SKM-1 treated with dmso at 0.1 percent for 144 hours (cell line): ENCODE data around the gene VRK3.

ENCODE experiments used
- DNase-seq: peaks from one replicate; lab custom pipeline; 2025; ENCODE audit not compliant: unreplicated experiment; lab: John Stamatoyannopoulos, UW

Gene VRK3

DNA sequence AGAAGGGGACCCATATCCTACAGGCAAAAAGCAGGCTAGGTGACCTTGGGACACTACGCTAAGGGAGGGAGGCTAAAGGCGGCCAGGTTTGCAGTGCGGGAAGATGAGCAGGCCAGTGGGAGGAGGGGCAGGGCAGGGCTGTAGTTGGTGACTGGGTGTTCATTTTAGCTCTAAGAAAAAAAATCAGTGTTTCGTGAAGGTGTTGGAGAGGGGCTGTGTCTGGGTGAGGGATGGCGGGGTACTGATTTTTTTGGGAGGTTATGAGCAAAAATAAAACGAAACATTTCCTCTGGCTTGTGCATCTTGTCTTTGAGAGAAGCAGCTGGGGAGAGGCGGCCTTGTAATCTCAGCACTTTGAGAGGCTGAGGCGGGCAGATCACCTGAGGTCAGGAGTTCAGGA, 91.5 kb downstream of the VRK3 start:
- no peak for DNase-seq

DNA sequence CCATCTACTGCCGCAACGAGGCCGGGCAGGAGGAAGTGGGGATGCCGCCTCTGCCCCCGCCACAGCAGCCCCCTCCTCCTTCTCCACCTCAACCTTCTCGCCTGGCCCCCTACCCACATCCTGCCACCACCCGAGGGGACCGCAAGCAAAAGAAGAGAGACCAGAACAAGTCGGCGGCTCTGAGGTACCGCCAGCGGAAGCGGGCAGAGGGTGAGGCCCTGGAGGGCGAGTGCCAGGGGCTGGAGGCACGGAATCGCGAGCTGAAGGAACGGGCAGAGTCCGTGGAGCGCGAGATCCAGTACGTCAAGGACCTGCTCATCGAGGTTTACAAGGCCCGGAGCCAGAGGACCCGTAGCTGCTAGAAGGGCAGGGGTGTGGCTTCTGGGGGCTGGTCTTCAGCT, 92.4 kb downstream of the VRK3 start:
- DNase-seq, result no peak

DNA sequence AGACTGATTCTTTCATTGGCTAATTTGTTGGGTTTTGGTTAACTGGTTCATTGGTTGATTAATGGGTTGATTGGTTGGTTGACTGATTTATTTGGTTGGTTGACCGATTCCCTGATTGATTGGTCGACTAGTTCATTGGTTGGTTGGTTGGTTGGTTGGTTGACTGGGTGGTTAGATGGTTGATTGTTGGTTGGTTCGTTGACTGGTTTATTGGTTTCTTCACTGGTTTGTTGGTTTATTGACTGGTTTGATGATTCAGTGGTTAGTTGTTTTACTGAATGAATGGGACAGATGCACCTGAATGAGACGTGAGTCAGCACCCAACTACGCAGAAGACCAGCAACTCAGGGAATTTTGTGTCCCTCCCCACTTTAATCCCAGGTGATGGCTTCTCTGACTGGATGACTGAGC, 93.1 kb downstream of the VRK3 start:
- DNase-seq, result no peak

DNA sequence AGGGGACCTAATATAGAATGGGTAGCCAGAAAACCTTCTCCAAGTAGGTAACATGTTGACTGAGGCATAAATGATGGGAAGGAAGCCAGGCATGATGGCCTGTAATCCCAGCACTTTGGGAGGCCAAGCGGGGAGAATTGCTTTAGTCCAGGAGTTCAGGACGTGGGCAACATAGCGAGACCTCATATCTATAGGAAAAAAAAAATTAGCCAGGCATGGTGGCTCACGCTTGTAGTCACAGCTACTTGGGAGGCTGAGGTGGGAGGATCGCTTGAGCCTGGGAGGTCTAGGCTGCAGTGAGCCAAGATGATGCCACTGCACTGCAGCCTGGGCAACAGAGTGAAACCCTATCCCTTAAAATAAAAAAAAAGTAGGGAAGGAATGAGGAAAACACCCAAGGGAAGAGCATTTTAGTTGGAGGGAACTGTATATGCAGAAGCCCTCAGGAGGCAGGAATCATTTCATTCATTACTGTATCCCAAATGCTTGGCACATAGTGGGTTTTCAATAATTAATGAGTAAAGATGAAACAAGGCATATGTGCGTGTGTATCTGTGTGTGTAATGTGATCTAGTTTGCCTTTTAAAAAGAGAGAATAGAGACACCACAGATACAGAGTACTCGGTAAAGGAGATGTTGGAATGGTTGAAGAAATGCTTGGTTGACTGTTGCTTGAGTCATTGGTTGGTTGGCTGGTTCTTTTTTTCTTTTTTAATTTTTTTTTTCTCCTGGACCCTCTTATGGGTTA, 93.7 kb downstream of the VRK3 start:
- no peak for DNase-seq

DNA sequence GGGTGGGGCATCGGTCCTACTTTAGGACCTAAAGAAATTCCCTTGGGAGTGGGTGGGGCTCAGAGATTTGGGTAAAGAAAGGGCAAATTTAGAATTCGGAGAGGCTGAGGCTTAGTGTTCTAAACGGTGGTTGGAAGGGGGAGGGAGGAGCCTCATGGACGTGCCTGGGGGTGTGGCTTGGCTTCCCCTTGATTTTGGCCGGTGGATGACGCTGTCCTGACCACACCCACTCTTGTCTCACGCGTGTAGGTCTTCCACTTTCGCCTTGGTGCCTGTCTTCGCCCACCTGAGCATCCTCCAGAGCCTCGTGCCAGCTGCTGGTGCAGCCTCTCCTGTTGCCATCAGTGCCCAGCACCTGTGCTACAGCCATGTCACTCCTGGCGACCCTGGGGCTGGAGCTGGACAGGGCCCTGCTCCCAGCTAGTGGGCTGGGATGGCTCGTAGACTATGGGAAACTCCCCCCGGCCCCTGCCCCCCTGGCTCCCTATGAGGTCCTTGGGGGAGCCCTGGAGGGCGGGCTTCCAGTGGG, 94.6 kb downstream of the VRK3 start:
- no peak for DNase-seq

DNA sequence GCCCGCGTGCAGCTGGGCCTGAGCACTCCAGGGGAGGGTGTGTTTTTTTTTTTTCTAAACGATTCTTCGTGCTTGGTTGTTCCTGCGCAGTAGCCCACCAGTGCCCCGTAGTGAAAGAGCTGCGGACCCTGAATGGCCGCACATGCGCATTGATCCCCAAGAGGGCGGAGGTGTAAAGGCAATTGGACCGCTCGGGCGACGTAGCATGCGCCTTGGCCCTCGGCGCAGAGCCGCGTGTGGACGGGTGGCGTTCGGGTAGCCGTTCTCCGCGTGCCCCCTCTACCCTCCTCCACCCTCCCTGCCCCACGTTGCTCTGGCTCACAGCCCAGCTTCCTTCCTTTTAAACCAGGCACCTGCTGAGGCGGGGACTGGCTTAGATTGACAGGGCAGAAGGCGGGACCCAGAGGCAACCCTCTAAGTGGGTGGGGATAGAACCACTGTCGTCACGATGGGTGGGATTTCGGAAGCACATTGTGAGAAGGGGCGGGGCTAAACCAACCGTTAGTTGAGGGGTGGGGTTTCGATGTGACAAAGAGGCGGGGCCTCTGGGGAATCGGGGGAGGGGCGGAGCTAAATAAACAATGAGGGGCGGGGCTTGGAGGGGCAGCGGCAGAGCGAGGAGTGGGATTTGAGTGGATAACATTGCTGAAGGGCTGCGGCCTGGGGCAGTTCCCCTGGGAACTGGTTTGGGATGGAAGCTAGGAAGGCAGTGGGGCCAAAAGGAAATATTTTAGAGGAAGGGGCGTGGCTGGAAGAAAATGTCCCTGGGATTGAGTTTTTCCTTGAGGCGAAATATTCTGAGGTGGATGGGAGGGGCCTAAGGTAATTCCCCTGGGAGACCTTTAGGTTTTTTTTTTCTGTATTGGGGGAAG, 95.3 kb downstream of the VRK3 start:
- peak; percentile 74 for DNase-seq

DNA sequence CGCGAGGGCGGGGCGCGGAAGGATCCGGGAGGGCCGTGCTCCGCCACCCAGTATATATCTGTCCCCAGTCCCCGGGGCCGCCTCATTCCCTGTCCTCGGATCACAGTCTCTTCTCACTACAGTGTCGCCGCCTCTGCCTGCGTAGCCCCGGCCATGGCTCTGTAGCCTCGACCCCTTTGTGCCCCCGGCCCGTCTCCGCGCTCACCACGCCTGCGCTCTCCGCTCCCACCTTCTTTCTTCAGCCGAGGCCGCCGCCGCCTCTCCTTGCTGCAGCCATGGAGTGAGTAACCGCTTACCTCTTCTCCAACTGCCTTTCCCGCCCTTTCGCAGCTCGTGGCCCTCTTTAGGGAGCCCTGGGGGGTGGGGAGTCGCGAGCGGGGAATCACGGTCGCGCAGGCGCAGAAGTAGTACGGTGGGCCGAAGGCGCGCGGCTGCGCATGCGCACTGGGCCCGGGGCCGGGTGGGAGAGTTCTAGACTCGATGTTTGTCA, 96.0 kb downstream of the VRK3 start, which contains the start of the genes ATF5 and NUP62:
Gene ATF5, plus strand, starts transcription at position 85 of the 490 bp plus-strand sequence. CDS start 1,646 bp downstream, outside the sequence.
Gene NUP62, minus strand, starts transcription at position 384 of the 490 bp plus-strand sequence. CDS start 19,697 bp downstream, outside the sequence.
- DNase-seq, result peak; percentile 63

DNA sequence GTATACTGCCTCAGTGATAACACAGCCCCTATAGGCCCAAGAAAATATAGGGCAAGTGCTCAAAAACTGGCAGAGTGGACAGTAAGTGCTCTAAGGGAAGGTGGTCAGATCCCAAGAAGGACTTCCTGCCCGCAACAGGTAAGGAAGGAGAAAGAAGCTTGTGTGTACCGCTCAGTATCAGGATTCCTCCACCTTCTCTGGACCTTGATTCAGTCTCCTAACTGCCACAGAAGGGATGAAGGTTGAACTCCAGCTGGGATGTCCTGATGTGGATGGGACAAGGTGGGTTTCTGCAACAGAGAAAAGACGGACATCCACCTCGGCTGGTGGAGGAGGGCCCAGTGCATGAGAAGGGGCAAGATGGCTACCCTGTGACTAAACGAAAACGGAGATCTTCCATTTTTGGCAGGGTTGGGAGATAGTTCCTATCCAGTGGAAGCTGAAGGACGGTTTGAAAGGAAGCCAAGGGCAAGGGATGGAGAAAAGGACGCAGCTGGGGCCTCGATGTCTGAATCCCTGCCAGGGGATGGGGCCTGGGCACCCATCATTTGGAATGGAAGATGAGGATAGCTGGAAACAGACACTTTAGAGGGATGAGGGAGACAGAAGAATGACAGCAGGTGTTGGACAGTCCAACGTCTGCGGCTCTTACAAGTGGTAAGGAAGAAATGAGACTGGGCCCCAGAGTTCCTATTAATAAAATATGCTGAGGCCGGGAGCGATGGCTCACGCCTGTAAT, 97.5 kb downstream of the VRK3 start:
- DNase-seq, result no peak

DNA sequence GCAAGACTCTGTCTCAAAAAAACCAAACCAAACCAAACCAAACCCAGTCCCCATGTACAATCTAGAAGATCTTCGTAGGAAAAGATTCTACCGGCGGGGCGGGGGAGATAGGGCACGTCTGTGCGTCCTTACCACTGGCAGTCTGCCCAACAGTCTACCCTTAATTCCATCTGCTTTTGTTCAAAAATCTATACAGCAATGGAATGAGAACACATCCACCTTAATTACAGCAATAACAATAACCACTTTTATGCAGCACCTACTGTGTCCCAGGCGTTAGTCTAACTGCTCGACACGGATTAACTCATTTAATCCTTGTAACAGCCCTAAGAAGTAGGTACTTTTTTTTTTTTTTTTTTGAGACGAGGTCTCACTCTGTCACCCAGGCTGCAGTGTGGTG, 98.7 kb downstream of the VRK3 start:
- DNase-seq, result no peak
